Measurements from ENCODE around the gene FNDC7.

DNA sequence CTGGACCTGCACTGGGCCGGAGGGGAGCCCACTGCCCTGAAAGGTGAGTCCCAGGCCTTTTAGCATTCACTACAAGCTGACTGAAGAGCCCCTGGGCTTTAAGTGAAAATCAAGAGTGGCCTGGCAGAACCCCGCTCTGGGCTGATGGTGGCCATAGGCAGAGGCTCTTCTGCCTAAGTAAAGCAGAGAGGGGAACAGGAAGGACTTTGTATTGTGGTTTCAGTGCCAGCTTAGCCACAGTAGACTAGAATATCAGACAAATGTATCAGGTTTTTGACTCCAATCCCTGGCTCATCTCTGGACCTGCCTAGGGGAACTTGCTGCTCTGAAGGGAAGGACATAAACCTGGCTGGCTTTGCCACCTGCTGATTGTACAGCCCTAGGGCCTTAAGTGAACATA, 41.6 kb upstream of the FNDC7 start:
- TF ChIP-seq EP300 (IDR thresholded peaks at IDR 0.05) (no peak), POLR2A (IDR thresholded peaks at IDR 0.05) (no peak)
- TF ChIP-seq, protein P1, sequence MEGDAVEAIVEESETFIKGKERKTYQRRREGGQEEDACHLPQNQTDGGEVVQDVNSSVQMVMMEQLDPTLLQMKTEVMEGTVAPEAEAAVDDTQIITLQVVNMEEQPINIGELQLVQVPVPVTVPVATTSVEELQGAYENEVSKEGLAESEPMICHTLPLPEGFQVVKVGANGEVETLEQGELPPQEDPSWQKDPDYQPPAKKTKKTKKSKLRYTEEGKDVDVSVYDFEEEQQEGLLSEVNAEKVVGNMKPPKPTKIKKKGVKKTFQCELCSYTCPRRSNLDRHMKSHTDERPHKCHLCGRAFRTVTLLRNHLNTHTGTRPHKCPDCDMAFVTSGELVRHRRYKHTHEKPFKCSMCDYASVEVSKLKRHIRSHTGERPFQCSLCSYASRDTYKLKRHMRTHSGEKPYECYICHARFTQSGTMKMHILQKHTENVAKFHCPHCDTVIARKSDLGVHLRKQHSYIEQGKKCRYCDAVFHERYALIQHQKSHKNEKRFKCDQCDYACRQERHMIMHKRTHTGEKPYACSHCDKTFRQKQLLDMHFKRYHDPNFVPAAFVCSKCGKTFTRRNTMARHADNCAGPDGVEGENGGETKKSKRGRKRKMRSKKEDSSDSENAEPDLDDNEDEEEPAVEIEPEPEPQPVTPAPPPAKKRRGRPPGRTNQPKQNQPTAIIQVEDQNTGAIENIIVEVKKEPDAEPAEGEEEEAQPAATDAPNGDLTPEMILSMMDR (IDR thresholded peaks at IDR 0.05): no peak
